Smooth muscle cell (in vitro differentiated cells): ENCODE data around the gene PTPN11. TPM values are rescaled to one million over a fixed set of nuclear protein-coding genes. Genes with fewer than 3 reads are reported as not detected.
"Not testable (repeated sequence)": the region's sequence is repeated elsewhere in the genome, so short reads cannot be mapped to it uniquely, and the experiment has no call there.

Experiments
- DNase-seq: peaks from one replicate; lab custom pipeline; 2025; ENCODE audit not compliant: unreplicated experiment; lab: John Stamatoyannopoulos, UW
- H2AFZ ChIP-seq: fragments of 200-600 bp; sonication (generic); 2 replicates; pipeline ENCODE4 v1.6.0; 2016; ENCODE audit warnings: antibody characterized with exemption, low read depth, mild to moderate bottlenecking
- H3F3A ChIP-seq: fragments of 200-600 bp; sonication (generic); 2 replicates; pipeline ENCODE4 v1.6.0; 2017; ENCODE audit warnings: antibody characterized with exemption, low read depth
- H3K27ac ChIP-seq: fragments of 200-600 bp; sonication (generic); 2 replicates; pipeline ENCODE4 v1.5.1; 2016; ENCODE audit warnings: low read depth, mild to moderate bottlenecking
- H3K27me3 ChIP-seq: fragments of 200-600 bp; sonication (generic); 2 replicates; pipeline ENCODE4 v1.6.1; 2016; ENCODE audit warnings: low read depth, mild to moderate bottlenecking
- H3K36me3 ChIP-seq: fragments of 200-600 bp; sonication (generic); 2 replicates; pipeline ENCODE4 v1.5.1; 2016; ENCODE audit warnings: low read depth
- H3K4me1 ChIP-seq: fragments of 200-600 bp; sonication (generic); 2 replicates; pipeline ENCODE4 v1.5.1; 2016; ENCODE audit warnings: low read depth
- H3K4me2 ChIP-seq: fragments of 200-600 bp; sonication (generic); 2 replicates; pipeline ENCODE4 v1.6.0; 2016; ENCODE audit warnings: mild to moderate bottlenecking
- H3K4me3 ChIP-seq: fragments of 200-600 bp; sonication (generic); 2 replicates; pipeline ENCODE4 v1.5.1; 2016; ENCODE audit warnings: mild to moderate bottlenecking
- H3K79me2 ChIP-seq: fragments of 200-600 bp; sonication (generic); 2 replicates; pipeline ENCODE4 v1.6.0; 2016; ENCODE audit warnings: low read depth, mild to moderate bottlenecking
- H3K9ac ChIP-seq: fragments of 200-600 bp; sonication (generic); 2 replicates; pipeline ENCODE4 v1.6.0; 2016; ENCODE audit warnings: low read depth
- H3K9me3 ChIP-seq: fragments of 200-600 bp; sonication (generic); replicated peaks from 2 replicates; pipeline ENCODE4 v1.5.1; 2016; ENCODE audit warnings: low read depth
- H4K20me1 ChIP-seq: fragments of 200-600 bp; sonication (generic); 2 replicates; pipeline ENCODE4 v1.6.0; 2016; ENCODE audit warnings: low read depth
- CTCF ChIP-seq: fragments of 200-600 bp; sonication (generic); IDR thresholded peaks from 2 replicates; pipeline ENCODE4 v1.5.1; 2017; ENCODE audit warnings: borderline replicate concordance, mild to moderate bottlenecking, antibody characterized with exemption; ENCODE audit not compliant: insufficient read depth, poor library complexity, severe bottlenecking
- WGBS: methylation state at CpG from one replicate; pipeline ENCODE4 v1.1.7; 2016; ENCODE audit warnings: low lambda C conversion rate; 5-methylcytosine and 5-hydroxymethylcytosine counted together
- polyA plus RNA-seq: library from polyadenylated mRNA; unstranded; fragments of >200 nt; fragmentation: Nextera tagmentation; extraction: Ambion mirVana; gene quantifications from 2 replicates; pipeline ENCODE4 v1.2.1, GENCODE V29; 2016
- total RNA-seq: library from RNA; depleted of rRNA; stranded (reverse); fragments of >200 nt; gene quantifications from 2 replicates; pipeline ENCODE4 v1.2.3, GENCODE V29; 2014

PTPN11 gene
- total and polyA plus RNA-seq, 2 experiments from 2014 or later: 44.6 to 77.2 TPM

- H3K9me3 ChIP-seq: no peaks in the 10 kb centered on the region
- no peak overlapping the region for H3K4me2 ChIP-seq
- H3K79me2 ChIP-seq: peaks cover 40% of the 10 kb centered on the region
- WGBS: 93% methylated on average over 3 of the region's 3 CpGs
- no peak overlapping the region for H3K27ac ChIP-seq
- H3K27me3 ChIP-seq: no peaks in the 10 kb centered on the region
- no peak overlapping the region for H3K4me3 ChIP-seq
- no peak overlapping the region for H2AFZ ChIP-seq
- no peak overlapping the region for H3K9ac ChIP-seq
- TF ChIP-seq CTCF: no peak
- no peaks in the 10 kb centered on the region for H3K4me1 ChIP-seq
- no peak for DNase-seq
- no peaks in the 10 kb centered on the region for H3F3A ChIP-seq
- peaks cover 60% of the 10 kb centered on the region for H4K20me1 ChIP-seq
- H3K36me3 ChIP-seq: peaks cover 17% of the 10 kb centered on the region
These were observed 27.4 kb downstream of the PTPN11 start for GRCh38 chr12:112446008-112446725.

- Histone ChIP-seq H3K4me3 (no peak overlapping the region), H3K4me2 (no peak overlapping the region), H3F3A (no peaks in the 10 kb centered on the region), H3K4me1 (no peaks in the 10 kb centered on the region), H3K36me3 (peaks cover 17% of the 10 kb centered on the region), H3K27ac (no peak overlapping the region), H2AFZ (no peak overlapping the region), H3K9ac (no peak overlapping the region), H4K20me1 (peaks cover 50% of the 10 kb centered on the region), H3K79me2 (peaks cover 31% of the 10 kb centered on the region), H3K27me3 (no peaks in the 10 kb centered on the region), H3K9me3 (no peaks in the 10 kb centered on the region)
- no peak for TF ChIP-seq CTCF
- over 99% methylated on average over 3 of the region's 3 CpGs for WGBS
- DNase-seq: no peak
These were observed 28.4 kb downstream of the PTPN11 start for GRCh38 chr12:112447106-112447505.

GRCh38 chr12:112448165-112448564, 29.4 kb downstream of the PTPN11 start:
- H3F3A ChIP-seq, DNase-seq, H3K4me2 ChIP-seq, H3K4me3 ChIP-seq, H2AFZ ChIP-seq, H3K27ac ChIP-seq, H3K27me3 ChIP-seq, H3K4me1 ChIP-seq, H3K9ac ChIP-seq, H3K9me3 ChIP-seq: not testable (repeated sequence)
- H3K79me2 ChIP-seq: peaks cover 22% of the 10 kb centered on the region
- 97% methylated on average over 2 of the region's 2 CpGs for WGBS
- H3K36me3 ChIP-seq: peaks cover 17% of the 10 kb centered on the region
- peaks cover 42% of the 10 kb centered on the region for H4K20me1 ChIP-seq

- no peak for DNase-seq
- Histone ChIP-seq H4K20me1 (peaks cover 21% of the 10 kb centered on the region), H3K9me3 (no peaks in the 10 kb centered on the region), H3K27ac (no peak overlapping the region), H3F3A (no peaks in the 10 kb centered on the region), H3K9ac (no peak overlapping the region), H3K79me2 (peaks cover 8% of the 10 kb centered on the region), H3K36me3 (peaks cover 27% of the 10 kb centered on the region), H3K4me2 (no peak overlapping the region), H3K4me1 (no peaks in the 10 kb centered on the region), H3K4me3 (no peak overlapping the region), H3K27me3 (no peaks in the 10 kb centered on the region), H2AFZ (no peak overlapping the region)
- TF ChIP-seq CTCF: no peak
- WGBS: 95% methylated on average over 4 of the region's 4 CpGs
These were observed 32.0 kb downstream of the PTPN11 start for GRCh38 chr12:112450725-112451124.
